Superior temporal gyrus (tissue), 1 donor: ENCODE results near the gene ARX.
A peak's percentile ranks its signal among the peaks of the same experiment; 100 is the strongest.

Experiments
- DNase-seq: peaks from one replicate; pipeline ENCODE4 v3.0.0-alpha.2; 2016; ENCODE audit errors: extremely low spot score

ARX gene

GRCh38 chrX:25015486-25016360 is at the start of gene ARX:
Gene ARX, minus strand, starts transcription at chrX:25015965. Its CDS starts 228 bp downstream, at chrX:25015737.
- DNase-seq, result peak; percentile 53

GRCh38 chrX:25059273-25059672 is 43.5 kb upstream of the ARX start:
- DNase-seq, result no peak

- DNase-seq, result no peak
Observed at GRCh38 chrX:25052798-25053534, 37.2 kb upstream of the ARX start.

GRCh38 chrX:25049971-25050370 is 34.2 kb upstream of the ARX start:
- DNase-seq, result no peak

- DNase-seq, result no peak
Observed at GRCh38 chrX:25049357-25049756, 33.6 kb upstream of the ARX start.

- no peak for DNase-seq
Observed at GRCh38 chrX:25048178-25048577, 32.4 kb upstream of the ARX start.

GRCh38 chrX:25043192-25043591 is 27.4 kb upstream of the ARX start:
- DNase-seq, result no peak

- no peak for DNase-seq
Observed at GRCh38 chrX:25039036-25039435, 23.3 kb upstream of the ARX start.

GRCh38 chrX:25034889-25035288 is 19.1 kb upstream of the ARX start:
- no peak for DNase-seq

- DNase-seq, result no peak
Observed at GRCh38 chrX:25029288-25029825, 13.6 kb upstream of the ARX start.

- DNase-seq, result no peak
Observed at GRCh38 chrX:25028726-25029125, 13.0 kb upstream of the ARX start.

GRCh38 chrX:25026576-25026975 is 10.8 kb upstream of the ARX start:
- DNase-seq, result no peak

- DNase-seq, result no peak
Observed at GRCh38 chrX:25025615-25026014, 9.8 kb upstream of the ARX start.

- DNase-seq, result no peak
Observed at GRCh38 chrX:25023908-25024307, 8.1 kb upstream of the ARX start.

- DNase-seq, result no peak
Observed at GRCh38 chrX:25022499-25023325, 6.9 kb upstream of the ARX start.

GRCh38 chrX:25020905-25021449 is 5.2 kb upstream of the ARX start:
- no peak for DNase-seq

GRCh38 chrX:25020391-25020904 is 4.7 kb upstream of the ARX start:
- DNase-seq, result no peak

GRCh38 chrX:25019707-25020390 is 4.1 kb upstream of the ARX start:
- no peak for DNase-seq

GRCh38 chrX:25018682-25019081 is 2.9 kb upstream of the ARX start:
- DNase-seq, result no peak

- DNase-seq, result no peak
Observed at GRCh38 chrX:25017667-25018247, 2.0 kb upstream of the ARX start.
